Measurements from ENCODE around the gene XYLT1.

XYLT1 gene

GRCh38 chr16:17289050-17289449, 181.7 kb downstream of the XYLT1 start:
- Histone ChIP-seq H3K9ac (ENCODE audit: low read depth, low read length, poor library complexity, severe bottlenecking) (no peak overlapping the region), H3K4me1 (ENCODE audit: insufficient read depth, low read length, poor library complexity, severe bottlenecking) (peaks cover 7% of the 10 kb centered on the region), H3K4me2 (ENCODE audit: low read depth, low read length, poor library complexity, severe bottlenecking) (no peak overlapping the region), H3K4me3 (ENCODE audit: low read length, poor library complexity, severe bottlenecking) (no peak overlapping the region), H2AFZ (ENCODE audit: low read length) (no peak overlapping the region), H3K9me3 (ENCODE audit: insufficient read depth, low read depth, low read length) (no peaks in the 10 kb centered on the region), H4K20me1 (ENCODE audit: insufficient read depth, low read length, poor library complexity, severe bottlenecking) (peaks cover 60% of the 10 kb centered on the region), H3K79me2 (ENCODE audit: insufficient read depth, low read length) (peaks cover 99% of the 10 kb centered on the region), H3K9me2 (replicated peaks; ENCODE audit: low read depth, low read length) (no peaks in the 10 kb centered on the region), H3K36me3 (ENCODE audit: insufficient read depth, low read length) (peaks cover 34% of the 10 kb centered on the region; the same call in 1 of the 2 replicates), H3K27me3 (ENCODE audit: insufficient read depth, low read length, poor library complexity, severe bottlenecking) (no peaks in the 10 kb centered on the region), H3F3A (ENCODE audit: low read depth) (no peaks in the 10 kb centered on the region)
- TF ChIP-seq CTCF (conservative IDR thresholded peaks at IDR 0.05; ENCODE audit: low read length) = no peak
- TF ChIP-seq EZH2phosphoT487 (IDR thresholded peaks at IDR 0.05; ENCODE audit: borderline replicate concordance) = no peak

GRCh38 chr16:17287166-17287800, 183.5 kb downstream of the XYLT1 start:
- Histone ChIP-seq H3K9me2 (replicated peaks; ENCODE audit: low read depth, low read length) (no peaks in the 10 kb centered on the region), H3K27me3 (ENCODE audit: insufficient read depth, low read length, poor library complexity, severe bottlenecking) (no peaks in the 10 kb centered on the region), H4K20me1 (ENCODE audit: insufficient read depth, low read length, poor library complexity, severe bottlenecking) (peaks cover 72% of the 10 kb centered on the region), H3K4me1 (ENCODE audit: insufficient read depth, low read length, poor library complexity, severe bottlenecking) (peaks cover 12% of the 10 kb centered on the region), H3K9ac (ENCODE audit: low read depth, low read length, poor library complexity, severe bottlenecking) (no peak overlapping the region), H2AFZ (ENCODE audit: low read length) (no peak overlapping the region), H3K4me3 (ENCODE audit: low read length, poor library complexity, severe bottlenecking) (no peak overlapping the region), H3K4me2 (ENCODE audit: low read depth, low read length, poor library complexity, severe bottlenecking) (no peak overlapping the region), H3K36me3 (ENCODE audit: insufficient read depth, low read length) (peaks cover 29% of the 10 kb centered on the region; the same call in 1 of the 2 replicates), H3K79me2 (ENCODE audit: insufficient read depth, low read length) (peaks cover 99% of the 10 kb centered on the region), H3K9me3 (ENCODE audit: insufficient read depth, low read depth, low read length) (no peaks in the 10 kb centered on the region), H3F3A (ENCODE audit: low read depth) (no peaks in the 10 kb centered on the region)
- TF ChIP-seq EZH2phosphoT487 (IDR thresholded peaks at IDR 0.05; ENCODE audit: borderline replicate concordance) (no peak), CTCF (conservative IDR thresholded peaks at IDR 0.05; ENCODE audit: low read length) (no peak)

DNA sequence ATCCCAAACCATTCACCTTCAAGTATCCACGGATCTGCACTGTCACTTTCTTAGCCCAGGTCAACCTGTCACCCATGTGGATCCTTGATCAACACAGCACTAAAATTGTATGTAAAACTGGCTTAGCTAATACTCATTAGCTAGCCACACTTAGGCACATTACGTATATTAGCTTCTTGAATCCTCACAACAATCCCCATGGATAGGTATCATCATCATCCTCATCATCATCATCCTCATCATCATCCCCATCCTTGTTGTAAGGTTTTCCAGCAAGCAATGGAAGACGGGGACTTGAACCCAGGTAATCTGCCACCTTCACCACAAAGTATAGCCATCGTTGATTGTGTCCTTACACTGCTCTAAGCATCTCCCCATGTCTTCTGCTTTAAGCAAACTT, 184.3 kb downstream of the XYLT1 start:
- H3K4me3 ChIP-seq (ENCODE audit: low read length, poor library complexity, severe bottlenecking) = no peak overlapping the region
- peaks cover 100% of the 10 kb centered on the region for H3K79me2 ChIP-seq (ENCODE audit: insufficient read depth, low read length)
- H3K4me1 ChIP-seq (ENCODE audit: insufficient read depth, low read length, poor library complexity, severe bottlenecking) = peaks cover 12% of the 10 kb centered on the region
- no peaks in the 10 kb centered on the region for H3K9me3 ChIP-seq (ENCODE audit: insufficient read depth, low read depth, low read length)
- no peaks in the 10 kb centered on the region for H3K27me3 ChIP-seq (ENCODE audit: insufficient read depth, low read length, poor library complexity, severe bottlenecking)
- H2AFZ ChIP-seq (ENCODE audit: low read length) = no peak overlapping the region
- no peak overlapping the region for H3K9ac ChIP-seq (ENCODE audit: low read depth, low read length, poor library complexity, severe bottlenecking)
- no peaks in the 10 kb centered on the region for H3K9me2 ChIP-seq (replicated peaks; ENCODE audit: low read depth, low read length)
- no peaks in the 10 kb centered on the region for H3F3A ChIP-seq (ENCODE audit: low read depth)
- peaks cover 80% of the 10 kb centered on the region for H4K20me1 ChIP-seq (ENCODE audit: insufficient read depth, low read length, poor library complexity, severe bottlenecking)
- H3K4me2 ChIP-seq (ENCODE audit: low read depth, low read length, poor library complexity, severe bottlenecking) = no peak overlapping the region
- no peak for TF ChIP-seq EZH2phosphoT487 (IDR thresholded peaks at IDR 0.05; ENCODE audit: borderline replicate concordance)
- TF ChIP-seq CTCF (conservative IDR thresholded peaks at IDR 0.05; ENCODE audit: low read length) = no peak
- peaks cover 27% of the 10 kb centered on the region; the same call in 1 of the 2 replicates for H3K36me3 ChIP-seq (ENCODE audit: insufficient read depth, low read length)

All from Loucy (cell line).